Fibroblast of lung (primary cell): ENCODE data around the gene BANF2. TPM values are rescaled to one million over a fixed set of nuclear protein-coding genes. Genes with fewer than 3 reads are reported as not detected.
A peak's percentile ranks its signal among the peaks of the same experiment; 100 is the strongest.

Experiments
- DNase-seq, 2 donors: peaks; one replicate each; pipeline versions ENCODE4 v3.0.0 to v3.0.0-alpha.2; 2010; ENCODE audit warnings: low read depth in 2 of 2
- H2AFZ ChIP-seq: 2 replicates; pipeline ENCODE4 v1.5.1; 2012; ENCODE audit warnings: low read length, control low read depth, inconsistent platforms
- H3K27ac ChIP-seq: 2 replicates; pipeline ENCODE4 v1.5.1; 2011; ENCODE audit warnings: low read length, control low read depth; ENCODE audit not compliant: insufficient read depth
- H3K27me3 ChIP-seq: 2 replicates; pipeline ENCODE4 v1.5.1; 2011; ENCODE audit warnings: mild to moderate bottlenecking, low read length; ENCODE audit not compliant: control insufficient read depth, insufficient read depth
- H3K36me3 ChIP-seq: 2 replicates; pipeline ENCODE4 v1.5.1; 2011; ENCODE audit warnings: low read length; ENCODE audit not compliant: control insufficient read depth, insufficient read depth
- H3K4me1 ChIP-seq: 2 replicates; pipeline ENCODE4 v1.5.1; 2011; ENCODE audit warnings: low read length; ENCODE audit not compliant: control insufficient read depth, insufficient read depth; ENCODE audit errors: extremely low read depth
- H3K4me2 ChIP-seq: 2 replicates; pipeline ENCODE4 v1.5.1; 2011; ENCODE audit warnings: low read length, control low read depth; ENCODE audit not compliant: insufficient read depth; ENCODE audit errors: extremely low read depth
- H3K4me3 ChIP-seq, 4 experiments: fragments of 200-600 bp in 1 of 4; sonication (generic) in 1 of 4; replicated peaks in 1 of 4; 2 replicates each; pipeline ENCODE4 v1.5.1; 2011 to 2016; ENCODE audit warnings: low read length in 4 of 4, low read depth in 3 of 4, mild to moderate bottlenecking in 3 of 4, control low read depth in 2 of 4, inconsistent platforms in 1 of 4, mixed read lengths in 1 of 4; ENCODE audit not compliant: insufficient read depth in 1 of 4; ENCODE audit errors: control extremely low read depth in 1 of 4
- H3K79me2 ChIP-seq: 2 replicates; pipeline ENCODE4 v1.5.1; 2012; ENCODE audit warnings: mild to moderate bottlenecking, low read length, inconsistent platforms; ENCODE audit not compliant: control insufficient read depth, insufficient read depth
- H3K9ac ChIP-seq: 2 replicates; pipeline ENCODE4 v1.5.1; 2011; ENCODE audit warnings: mild to moderate bottlenecking, low read length, control low read depth; ENCODE audit not compliant: insufficient read depth
- H3K9me3 ChIP-seq: 2 replicates; pipeline ENCODE4 v1.5.1; 2012; ENCODE audit warnings: low read depth, low read length; ENCODE audit not compliant: control insufficient read depth, insufficient read depth
- H4K20me1 ChIP-seq: 2 replicates; pipeline ENCODE4 v1.5.1; 2011; ENCODE audit warnings: low read length; ENCODE audit not compliant: control insufficient read depth, insufficient read depth; ENCODE audit errors: extremely low read depth
- CTCF ChIP-seq, 2 donors: IDR thresholded peaks in 1 of 2; conservative IDR thresholded peaks in 1 of 2; 1 replicate in 1 of 2; 2 replicates in 1 of 2; pipeline ENCODE4 v1.5.1; 2011 to 2012; ENCODE audit warnings: low read length in 2 of 2, control low read depth in 1 of 2, inconsistent platforms in 1 of 2, low read depth in 1 of 2, mild to moderate bottlenecking in 1 of 2
- EZH2 ChIP-seq: IDR thresholded peaks from 2 replicates; pipeline ENCODE4 v1.5.1; 2012; ENCODE audit warnings: low read length, control low read depth, mild to moderate bottlenecking; ENCODE audit errors: missing control alignments
- polyA plus RNA-seq, 2 donors: library from polyadenylated mRNA; depleted of rRNA in 1 of 2; stranded (reverse) in 1 of 2; unstranded in 1 of 2; fragments of >200 nt; gene quantifications; 2 replicates each; pipeline ENCODE4 v1.2.1, GENCODE V29; 2011 to 2012; ENCODE audit warnings: missing spikeins in 1 of 2
- total RNA-seq: library from RNA; depleted of rRNA; stranded (reverse); fragments of >200 nt; gene quantifications from 2 replicates; pipeline ENCODE4 v1.2.1, GENCODE V29; 2014

BANF2 gene
- total and polyA plus RNA-seq, 2 donors (not counting 1 experiment from before 2014, with no cell fraction given) = not detected

GRCh38 chr20:17725094-17725835, 25.5 kb downstream of the BANF2 start:
- DNase-seq = peak in 1 of 2 donors; percentile 13
- Histone ChIP-seq H3K9me3 (no peaks in the 10 kb centered on the region), H2AFZ (no peak overlapping the region), H3K27ac (no peak overlapping the region), H3K79me2 (no peaks in the 10 kb centered on the region), H3K9ac (no peak overlapping the region), H3K27me3 (no peaks in the 10 kb centered on the region), H3K4me1 (no peaks in the 10 kb centered on the region), H3K36me3 (no peaks in the 10 kb centered on the region), H3K4me3 (no peak overlapping the region), H3K4me2 (no peak overlapping the region), H4K20me1 (no peaks in the 10 kb centered on the region)
- TF ChIP-seq EZH2 = no peak
- no peak for TF ChIP-seq CTCF (conservative IDR thresholded peaks at IDR 0.05 in 1 of 2, IDR thresholded peaks at IDR 0.05 in 1 of 2; ENCODE audit: low read depth in 1 of 2, low read length in 2 of 2)

- no peaks in the 10 kb centered on the region for H3K36me3 ChIP-seq
- DNase-seq = no peak
- TF ChIP-seq EZH2 (no peak), CTCF (conservative IDR thresholded peaks at IDR 0.05 in 1 of 2, IDR thresholded peaks at IDR 0.05 in 1 of 2; ENCODE audit: low read depth in 1 of 2, low read length in 2 of 2) (no peak)
- H3K4me3 ChIP-seq = no peak overlapping the region
- no peaks in the 10 kb centered on the region for H3K9me3 ChIP-seq
- no peak overlapping the region for H3K27ac ChIP-seq
- H4K20me1 ChIP-seq = no peaks in the 10 kb centered on the region
- H3K79me2 ChIP-seq = no peaks in the 10 kb centered on the region
- H2AFZ ChIP-seq = no peak overlapping the region
- no peak overlapping the region for H3K9ac ChIP-seq
- H3K4me1 ChIP-seq = no peaks in the 10 kb centered on the region
- no peaks in the 10 kb centered on the region for H3K27me3 ChIP-seq
- no peak overlapping the region for H3K4me2 ChIP-seq
Observed at GRCh38 chr20:17726902-17727301, 27.1 kb downstream of the BANF2 start.

GRCh38 chr20:17727351-17727750, 27.6 kb downstream of the BANF2 start:
- Histone ChIP-seq H3K4me1 (no peaks in the 10 kb centered on the region), H3K27me3 (no peaks in the 10 kb centered on the region), H2AFZ (no peak overlapping the region), H3K9me3 (no peaks in the 10 kb centered on the region), H3K4me3 (no peak overlapping the region), H3K9ac (no peak overlapping the region), H4K20me1 (no peaks in the 10 kb centered on the region), H3K27ac (no peak overlapping the region), H3K79me2 (no peaks in the 10 kb centered on the region), H3K36me3 (no peaks in the 10 kb centered on the region), H3K4me2 (no peak overlapping the region)
- DNase-seq = no peak
- no peak for TF ChIP-seq EZH2
- no peak for TF ChIP-seq CTCF (conservative IDR thresholded peaks at IDR 0.05 in 1 of 2, IDR thresholded peaks at IDR 0.05 in 1 of 2; ENCODE audit: low read depth in 1 of 2, low read length in 2 of 2)
